Heart left ventricle (tissue), 13 donors: ENCODE measurements around the gene SUSD5.

Experiments used
- CTCF ChIP-seq, 12 donors: fragments of 200-600 bp; sonication (generic) in 4 of 12; IDR thresholded peaks; one replicate each; pipeline versions ENCODE4 v1.5.0 to v1.8.0; 2018 to 2022; ENCODE audit warnings: antibody characterized with exemption in 12 of 12, mild to moderate bottlenecking in 5 of 12
- POLR2A ChIP-seq, 2 donors: fragments of 450-650 bp; IDR thresholded peaks; one replicate each; pipeline ENCODE4 v1.6.1; 2017; ENCODE audit warnings: antibody characterized with exemption in 2 of 2, mild to moderate bottlenecking in 2 of 2, moderate library complexity in 2 of 2
- donor health status: ischemic (EF 13 %, LVEDD 7.1; RV severe dilation, severe dysfunction).
- donor health status: DM: no; HTN: yes; CAD: no.
- donor health status: DM: no; HTN: no; CAD: no.
- donor health status: ischemic (EF 25% LVEDD 6.9; RV normal size, moderate dysfunction).
- donor health status: ischemic (EF 25% LVEDD 5.7; RV mildly dilated, moderate dysfunction).
- donor health status: ischemic (EF 35%, LVEDD 5.7; RV mildly dilated, moderate dysfunction).
- donor health status: nonischemic (EF 11% LVEDD 7.7; RV severe dilation, severe dysfunction).
- donor health status: DM: yes; HTN: yes; CAD: no.
- donor health status: PGD.
- donor health status: ischemic (EF 29% LVEDD 5.4; RV normal size, mild dysfunction).
- donor health status: nonischemic (EF 23%, LVEDD 6.1; RV moderate dilation, normal function).

DNA sequence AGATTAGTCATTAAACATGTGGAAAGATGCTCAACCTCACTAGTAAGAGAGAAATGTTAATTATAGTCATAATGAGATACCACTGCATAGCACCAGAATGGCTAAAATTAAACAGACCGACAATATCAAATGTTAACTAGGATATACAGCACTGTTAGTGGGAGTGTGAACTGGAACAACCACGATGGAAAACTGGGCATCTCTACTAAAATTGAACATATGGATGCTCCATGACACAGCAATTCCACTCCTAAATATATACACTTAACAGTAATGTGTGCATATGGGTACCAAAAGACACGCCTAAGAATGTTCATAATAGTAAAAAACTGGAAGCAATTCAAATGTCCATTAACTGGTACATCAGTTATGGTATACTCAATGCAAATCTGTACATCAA lies 63.3 kb downstream of the SUSD5 start:
- TF ChIP-seq POLR2A (IDR thresholded peaks at IDR 0.05) (no peak), CTCF (IDR thresholded peaks at IDR 0.05) (no peak)
